ENCODE data around the gene PIAS4.

PIAS4 gene

GRCh38 chr19:3977242-3978143 is 30.0 kb upstream of the PIAS4 start:
- DNase-seq (ENCODE audit: low read depth in 2 of 2) = no peak

GRCh38 chr19:3978145-3978544 is 29.4 kb upstream of the PIAS4 start:
- DNase-seq (ENCODE audit: low read depth in 2 of 2) = no peak

- no peak for DNase-seq (ENCODE audit: low read depth in 2 of 2)
Observed at GRCh38 chr19:3979289-3979673, 28.3 kb upstream of the PIAS4 start.

- no peak for DNase-seq (ENCODE audit: low read depth in 2 of 2)
Observed at GRCh38 chr19:3979674-3980352, 27.7 kb upstream of the PIAS4 start.

GRCh38 chr19:3980353-3981251 is 26.9 kb upstream of the PIAS4 start:
- DNase-seq (ENCODE audit: low read depth in 2 of 2) = no peak

- DNase-seq (ENCODE audit: low read depth in 2 of 2) = no peak
Observed at GRCh38 chr19:3981373-3981735, 26.2 kb upstream of the PIAS4 start.

- no peak for DNase-seq (ENCODE audit: low read depth in 2 of 2)
Observed at GRCh38 chr19:3981736-3982681, 25.5 kb upstream of the PIAS4 start.

- no peak for DNase-seq (ENCODE audit: low read depth in 2 of 2)
Observed at GRCh38 chr19:3982701-3983541, 24.6 kb upstream of the PIAS4 start.

- no peak for DNase-seq (ENCODE audit: low read depth in 2 of 2)
Observed at GRCh38 chr19:3983542-3983914, 24.0 kb upstream of the PIAS4 start.

- no peak for DNase-seq (ENCODE audit: low read depth in 2 of 2)
Observed at GRCh38 chr19:3983936-3984583, 23.5 kb upstream of the PIAS4 start.

GRCh38 chr19:3984584-3984907 is 23.0 kb upstream of the PIAS4 start:
- no peak for DNase-seq (ENCODE audit: low read depth in 2 of 2)

- peak; percentile 79 to 88 for DNase-seq (ENCODE audit: low read depth in 2 of 2)
Observed at GRCh38 chr19:3984908-3985642, 22.5 kb upstream of the PIAS4 start, which contains the start of gene EEF2. EEF2 (minus strand) TSS chr19:3985463; CDS start chr19:3985380, 83 bp downstream.

GRCh38 chr19:3985643-3986259 is 21.8 kb upstream of the PIAS4 start:
- DNase-seq (ENCODE audit: low read depth in 2 of 2) = no peak

GRCh38 chr19:3986260-3987041 is 21.1 kb upstream of the PIAS4 start:
- DNase-seq (ENCODE audit: low read depth in 2 of 2) = no peak

- peak; percentile 83 to 85 for DNase-seq (ENCODE audit: low read depth in 2 of 2)
Observed at GRCh38 chr19:3987619-3988371, 19.7 kb upstream of the PIAS4 start.

- no peak for DNase-seq (ENCODE audit: low read depth in 2 of 2)
Observed at GRCh38 chr19:3990815-3991117, 16.8 kb upstream of the PIAS4 start.

GRCh38 chr19:3995607-3996006 is 11.9 kb upstream of the PIAS4 start:
- DNase-seq (ENCODE audit: low read depth in 2 of 2) = no peak

Measured in stimulated activated CD4-positive, alpha-beta T cell treated with anti-CD3 and anti-CD28 coated beads, Interleukin-4, amount 100 ng/mL, for 48 hours (primary cell).